Measurements from ENCODE around the gene INTS12.
"Not testable (repeated sequence)": the region's sequence is repeated elsewhere in the genome, so short reads cannot be mapped to it uniquely, and the experiment has no call there.

Gene INTS12

GRCh38 chr4:105708181-105709080 lies at the start of gene INTS12, which contains the start of gene GSTCD:
Gene INTS12 (minus strand): TSS chr4:105708689. CDS start chr4:105700005, 8,684 bp downstream.
Gene GSTCD (plus strand): TSS chr4:105708784. CDS start chr4:105717614, 8,830 bp downstream.
- DNase-seq (ENCODE audit: low read depth in 3 of 3) = peak; percentile 80 to 86 (median 86)

GRCh38 chr4:105755375-105755774 lies 46.9 kb upstream of the INTS12 start:
- DNase-seq (ENCODE audit: low read depth in 3 of 3) = no peak

GRCh38 chr4:105753361-105753760 lies 44.9 kb upstream of the INTS12 start:
- DNase-seq (ENCODE audit: low read depth in 3 of 3) = no peak

- no peak for DNase-seq (ENCODE audit: low read depth in 3 of 3)
Observed at GRCh38 chr4:105751718-105752299, 43.3 kb upstream of the INTS12 start.

- no peak for DNase-seq (ENCODE audit: low read depth in 3 of 3)
Observed at GRCh38 chr4:105748222-105748621, 39.7 kb upstream of the INTS12 start.

- no peak for DNase-seq (ENCODE audit: low read depth in 3 of 3)
Observed at GRCh38 chr4:105741548-105741947, 33.1 kb upstream of the INTS12 start.

- not testable (repeated sequence) for DNase-seq (ENCODE audit: low read depth in 3 of 3)
Observed at GRCh38 chr4:105735217-105735616, 26.7 kb upstream of the INTS12 start.

- DNase-seq (ENCODE audit: low read depth in 3 of 3) = not testable (repeated sequence)
Observed at GRCh38 chr4:105729895-105730294, 21.4 kb upstream of the INTS12 start.

GRCh38 chr4:105725623-105726022 lies 17.1 kb upstream of the INTS12 start:
- DNase-seq (ENCODE audit: low read depth in 3 of 3) = no peak

GRCh38 chr4:105719204-105719603 lies 10.7 kb upstream of the INTS12 start:
- DNase-seq (ENCODE audit: low read depth in 3 of 3) = no peak

- no peak for DNase-seq (ENCODE audit: low read depth in 3 of 3)
Observed at GRCh38 chr4:105715692-105716278, 7.3 kb upstream of the INTS12 start.

GRCh38 chr4:105714932-105715331 lies 6.4 kb upstream of the INTS12 start:
- no peak for DNase-seq (ENCODE audit: low read depth in 3 of 3)

GRCh38 chr4:105714071-105714521 lies 5.6 kb upstream of the INTS12 start:
- no peak for DNase-seq (ENCODE audit: low read depth in 3 of 3)

- DNase-seq (ENCODE audit: low read depth in 3 of 3) = no peak
Observed at GRCh38 chr4:105712766-105713165, 4.3 kb upstream of the INTS12 start.

- DNase-seq (ENCODE audit: low read depth in 3 of 3) = no peak
Observed at GRCh38 chr4:105710678-105711077, 2.2 kb upstream of the INTS12 start.

GRCh38 chr4:105710012-105710600 lies 1.6 kb upstream of the INTS12 start:
- DNase-seq (ENCODE audit: low read depth in 3 of 3) = no peak

GRCh38 chr4:105709081-105709450 lies 577 bp upstream of the INTS12 start:
- peak in 2 of 3 experiments; percentile 2 to 14 for DNase-seq (ENCODE audit: low read depth in 3 of 3)

GRCh38 chr4:105707782-105708180 lies 708 bp downstream of the INTS12 start:
- DNase-seq (ENCODE audit: low read depth in 3 of 3) = no peak

GRCh38 chr4:105698607-105699006 lies 9.9 kb downstream of the INTS12 start:
- DNase-seq (ENCODE audit: low read depth in 3 of 3) = no peak

GRCh38 chr4:105695832-105696231 lies 12.7 kb downstream of the INTS12 start:
- DNase-seq (ENCODE audit: low read depth in 3 of 3) = not testable (repeated sequence)

- DNase-seq (ENCODE audit: low read depth in 3 of 3) = not testable (repeated sequence)
Observed at GRCh38 chr4:105694812-105695211, 13.7 kb downstream of the INTS12 start.

GRCh38 chr4:105686571-105686970 lies 21.9 kb downstream of the INTS12 start:
- DNase-seq (ENCODE audit: low read depth in 3 of 3) = no peak

Data from stimulated activated CD4-positive, alpha-beta T cell treated with anti-CD3 and anti-CD28 coated beads, TNF-alpha, amount 100 ng/mL, for 24 hours (primary cell).